Measurements from ENCODE around the gene BDKRB2. TPM values are rescaled to one million over a fixed set of nuclear protein-coding genes. Genes with fewer than 3 reads are reported as not detected.
A peak's percentile ranks its signal among the peaks of the same experiment; 100 is the strongest.

The BDKRB2 gene
- total RNA-seq, 1 experiment from 2014 or later: 0.49 TPM

DNA sequence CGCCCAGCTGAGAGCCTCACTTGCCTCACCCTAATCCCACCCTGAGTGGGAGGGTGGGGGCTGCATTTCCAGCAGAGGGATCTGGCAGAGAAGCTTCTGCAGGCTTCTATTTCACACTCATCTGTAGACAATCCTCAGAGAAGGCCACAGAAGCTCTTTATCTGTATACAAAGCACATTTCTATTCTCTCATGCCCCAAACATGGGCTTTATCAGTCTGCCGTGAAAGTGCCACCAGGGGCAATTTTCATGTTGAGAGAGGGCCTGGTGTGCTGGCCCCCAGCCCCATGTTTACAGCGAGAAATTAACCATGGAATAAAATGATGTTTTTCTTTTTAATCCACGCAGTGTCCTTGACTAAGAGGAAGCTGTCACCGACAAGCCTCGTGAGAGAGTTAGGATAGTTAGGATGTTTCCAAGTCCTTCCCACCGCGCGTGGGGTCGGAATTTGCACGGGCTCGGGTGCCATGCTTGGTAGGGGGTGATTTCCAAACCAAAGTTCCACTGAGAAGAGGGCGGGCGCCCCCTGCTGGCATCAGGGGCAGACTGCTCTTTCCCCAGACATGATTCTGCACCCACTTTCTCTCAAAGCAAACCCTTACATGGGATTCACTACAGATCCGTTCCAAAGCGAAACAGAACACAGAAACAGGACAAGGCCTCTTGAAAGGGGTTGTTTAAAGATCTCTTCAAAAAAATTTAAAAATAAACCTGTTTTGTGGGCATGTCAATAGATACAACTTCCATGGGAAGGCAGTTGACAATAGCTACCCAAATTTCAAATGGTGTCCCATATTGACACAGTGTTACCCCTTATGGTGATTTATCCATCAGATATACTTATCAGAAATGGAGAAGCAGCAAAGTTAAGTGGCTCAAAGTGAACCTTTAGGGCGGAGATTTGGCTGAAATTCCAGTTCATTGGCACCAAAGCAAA is 70.8 kb downstream of the BDKRB2 start:
- Histone ChIP-seq H3K79me2 (ENCODE audit: insufficient read depth, low read length) (no peaks in the 10 kb centered on the region), H3K4me2 (ENCODE audit: low read length) (no peak overlapping the region), H3K27me3 (ENCODE audit: insufficient read depth, low read length) (no peaks in the 10 kb centered on the region), H3K9me2 (ENCODE audit: insufficient read depth) (no peaks in the 10 kb centered on the region), H4K20me1 (ENCODE audit: insufficient read depth) (no peaks in the 10 kb centered on the region), H3K36me3 (ENCODE audit: control insufficient read depth in 1 of 2, insufficient read depth in 2 of 2, low read length in 2 of 2) (no peaks in the 10 kb centered on the region), H3K4me1 (ENCODE audit: control insufficient read depth in 1 of 2, insufficient read depth in 2 of 2, low read length in 2 of 2) (no peaks in the 10 kb centered on the region), H2AFZ (ENCODE audit: low read depth, low read length, poor library complexity, severe bottlenecking) (no peak overlapping the region), H3K27ac (ENCODE audit: low read depth, low read length) (no peak overlapping the region), H3K9me3 (ENCODE audit: control insufficient read depth in 1 of 2, insufficient read depth in 1 of 2, low read depth in 1 of 2, low read length in 2 of 2) (peaks cover 8 to 23% of the 10 kb centered on the region in 2 experiments; a peak in 2 of 4 replicates), H3K9ac (ENCODE audit: low read length) (no peak overlapping the region), H3K4me3 (replicated peaks in 1 of 2; ENCODE audit: low read depth in 1 of 2, low read length in 2 of 2) (no peak overlapping the region)
- TF ChIP-seq, protein P1, sequence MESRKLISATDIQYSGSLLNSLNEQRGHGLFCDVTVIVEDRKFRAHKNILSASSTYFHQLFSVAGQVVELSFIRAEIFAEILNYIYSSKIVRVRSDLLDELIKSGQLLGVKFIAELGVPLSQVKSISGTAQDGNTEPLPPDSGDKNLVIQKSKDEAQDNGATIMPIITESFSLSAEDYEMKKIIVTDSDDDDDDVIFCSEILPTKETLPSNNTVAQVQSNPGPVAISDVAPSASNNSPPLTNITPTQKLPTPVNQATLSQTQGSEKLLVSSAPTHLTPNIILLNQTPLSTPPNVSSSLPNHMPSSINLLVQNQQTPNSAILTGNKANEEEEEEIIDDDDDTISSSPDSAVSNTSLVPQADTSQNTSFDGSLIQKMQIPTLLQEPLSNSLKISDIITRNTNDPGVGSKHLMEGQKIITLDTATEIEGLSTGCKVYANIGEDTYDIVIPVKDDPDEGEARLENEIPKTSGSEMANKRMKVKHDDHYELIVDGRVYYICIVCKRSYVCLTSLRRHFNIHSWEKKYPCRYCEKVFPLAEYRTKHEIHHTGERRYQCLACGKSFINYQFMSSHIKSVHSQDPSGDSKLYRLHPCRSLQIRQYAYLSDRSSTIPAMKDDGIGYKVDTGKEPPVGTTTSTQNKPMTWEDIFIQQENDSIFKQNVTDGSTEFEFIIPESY (IDR thresholded peaks at IDR 0.05; ENCODE audit: extremely low read depth, insufficient replicate concordance, low read length): no peak
- TF ChIP-seq SRF (IDR thresholded peaks at IDR 0.05; ENCODE audit: low read depth): no peak
- no peak for TF ChIP-seq TCF7L2 (IDR thresholded peaks at IDR 0.05; ENCODE audit: borderline replicate concordance, extremely low read depth, insufficient read depth, insufficient read length)
- TF ChIP-seq JUND (IDR thresholded peaks at IDR 0.05): no peak
- TF ChIP-seq CTCF (IDR thresholded peaks at IDR 0.05 in 2 of 3, conservative IDR thresholded peaks at IDR 0.05 in 1 of 3; ENCODE audit: borderline replicate concordance in 1 of 3, insufficient read depth in 1 of 3, low read depth in 2 of 3, low read length in 2 of 3): peak; percentile 92 to 95 (median 95)
- TF ChIP-seq ZFX (IDR thresholded peaks at IDR 0.05): no peak
- TF ChIP-seq RAD21 (IDR thresholded peaks at IDR 0.05; ENCODE audit: low read depth): peak; percentile 91
- no peak for TF ChIP-seq YY1 (IDR thresholded peaks at IDR 0.05; ENCODE audit: extremely low read depth, insufficient replicate concordance, low read depth, low read length)
- TF ChIP-seq, protein P2, sequence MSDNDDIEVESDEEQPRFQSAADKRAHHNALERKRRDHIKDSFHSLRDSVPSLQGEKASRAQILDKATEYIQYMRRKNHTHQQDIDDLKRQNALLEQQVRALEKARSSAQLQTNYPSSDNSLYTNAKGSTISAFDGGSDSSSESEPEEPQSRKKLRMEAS (IDR thresholded peaks at IDR 0.05): no peak
- TF ChIP-seq POLR2AphosphoS5 (IDR thresholded peaks at IDR 0.05; ENCODE audit: low read depth, low read length): no peak
- TF ChIP-seq CEBPB (IDR thresholded peaks at IDR 0.05; ENCODE audit: low read depth): no peak
- no peak for TF ChIP-seq FOSL1 (IDR thresholded peaks at IDR 0.05; ENCODE audit: low read depth)
- TF ChIP-seq ZNF274 (IDR thresholded peaks at IDR 0.05; ENCODE audit: low read depth, low read length): no peak
- no peak for TF ChIP-seq ATF3 (IDR thresholded peaks at IDR 0.05)
- no peak for TF ChIP-seq ELF1 (IDR thresholded peaks at IDR 0.05; ENCODE audit: borderline replicate concordance, low read depth)
- no TSS peak for BruUV-seq (replicated peaks)
- intact Hi-C loops (cut with micrococcal nuclease): loop anchor here (1.0 to 5.0 kb wide), 5 partner anchors 175 to 713 kb away; no protein-coding TSS in a partner anchor
- peak; percentile 88 for ATAC-seq
- ChIA-PET POLR2A (no interaction called here), CTCF (interaction anchor here (0.7 to 4.4 kb wide), 9 partner anchors 10 to 280 kb away, joined by 3 to 66 read pairs (median 4); no protein-coding TSS in a partner anchor), RAD21 (ENCODE audit: low non-redundant PET in 1 of 2, low total read pairs in 2 of 2, uncharacterized antibody in 2 of 2, unreplicated experiment in 2 of 2) (interaction anchor here (0.7 to 2.9 kb wide), 3 partner anchors 174 to 177 kb away, joined by 5 to 11 read pairs (median 7); no protein-coding TSS in a partner anchor)
- DNase-seq (ENCODE audit: low read depth, low spot score): peak; percentile 29

Data from HCT116 (cell line).